GM19193 (cell line): ENCODE measurements around the gene ZSCAN4.

ENCODE experiments used
- POLR2A ChIP-seq: IDR thresholded peaks from 4 replicates; pipeline ENCODE4 v1.6.1; 2011; ENCODE audit not compliant: insufficient read depth, insufficient read length; ENCODE audit errors: extremely low read depth

Gene ZSCAN4

DNA sequence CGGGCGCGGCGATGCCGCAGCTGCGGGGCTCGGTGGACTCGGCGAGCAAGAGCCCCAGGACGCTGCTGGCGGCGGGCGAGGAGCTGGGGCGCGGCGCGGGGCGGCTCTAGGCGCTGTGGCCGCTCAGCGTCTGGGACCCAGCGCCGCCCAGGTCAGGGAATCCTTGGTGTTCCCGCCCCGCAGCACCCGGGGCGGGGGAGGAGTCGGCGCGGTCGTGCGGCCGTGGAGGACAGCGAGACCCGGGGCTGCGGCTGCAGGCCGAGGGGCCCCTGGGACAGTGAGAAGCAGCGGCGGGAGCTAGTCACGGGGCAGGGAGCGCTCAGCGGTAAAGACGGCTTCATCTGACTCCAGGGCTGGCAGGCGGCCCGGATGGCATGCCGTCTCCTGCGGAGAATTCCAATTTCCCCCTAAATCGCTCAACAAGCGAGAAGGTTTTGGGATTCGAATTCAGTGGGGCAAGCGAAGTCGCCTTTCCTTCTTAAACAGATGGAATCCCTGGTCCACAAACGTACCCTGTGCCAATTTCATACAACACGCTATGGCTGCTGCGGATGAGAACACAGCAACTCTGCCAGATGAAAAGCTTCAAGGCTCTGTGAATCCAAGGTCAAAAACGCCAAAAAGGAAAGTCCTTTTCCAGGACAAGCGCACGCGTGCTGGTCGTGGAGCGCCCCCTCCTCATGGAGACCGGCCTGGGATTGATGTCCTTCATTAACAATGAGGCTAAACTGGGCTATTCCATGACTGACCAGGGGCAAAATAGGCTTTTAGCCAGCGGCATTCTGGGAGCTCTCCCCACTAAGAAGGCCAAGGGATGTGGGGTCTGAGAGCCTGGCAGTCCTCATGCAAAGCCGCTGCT lies 4.2 kb upstream of the ZSCAN4 start:
- no peak for TF ChIP-seq POLR2A

GRCh38 chr19:57665261-57665806 lies 3.4 kb upstream of the ZSCAN4 start:
- no peak for TF ChIP-seq POLR2A

DNA sequence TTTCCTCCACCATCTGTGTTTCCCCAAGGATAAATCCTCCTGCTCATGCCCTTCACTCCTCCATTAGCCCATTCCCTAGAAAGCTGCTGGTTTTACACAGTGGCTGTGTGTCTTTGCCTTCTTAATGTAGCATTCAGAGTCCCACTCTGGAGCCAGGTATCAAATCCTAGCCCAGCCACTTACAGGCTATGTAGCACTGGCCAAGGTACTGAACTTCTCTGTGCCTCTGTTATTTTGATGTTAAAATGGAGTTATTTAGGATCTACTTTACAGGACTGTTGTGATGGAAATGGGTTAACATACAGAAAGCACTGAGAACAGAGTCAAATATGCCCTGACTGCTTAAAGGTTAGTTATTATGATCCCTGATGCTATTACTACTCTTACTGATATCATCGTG lies 1.5 kb upstream of the ZSCAN4 start:
- TF ChIP-seq POLR2A, result no peak

DNA sequence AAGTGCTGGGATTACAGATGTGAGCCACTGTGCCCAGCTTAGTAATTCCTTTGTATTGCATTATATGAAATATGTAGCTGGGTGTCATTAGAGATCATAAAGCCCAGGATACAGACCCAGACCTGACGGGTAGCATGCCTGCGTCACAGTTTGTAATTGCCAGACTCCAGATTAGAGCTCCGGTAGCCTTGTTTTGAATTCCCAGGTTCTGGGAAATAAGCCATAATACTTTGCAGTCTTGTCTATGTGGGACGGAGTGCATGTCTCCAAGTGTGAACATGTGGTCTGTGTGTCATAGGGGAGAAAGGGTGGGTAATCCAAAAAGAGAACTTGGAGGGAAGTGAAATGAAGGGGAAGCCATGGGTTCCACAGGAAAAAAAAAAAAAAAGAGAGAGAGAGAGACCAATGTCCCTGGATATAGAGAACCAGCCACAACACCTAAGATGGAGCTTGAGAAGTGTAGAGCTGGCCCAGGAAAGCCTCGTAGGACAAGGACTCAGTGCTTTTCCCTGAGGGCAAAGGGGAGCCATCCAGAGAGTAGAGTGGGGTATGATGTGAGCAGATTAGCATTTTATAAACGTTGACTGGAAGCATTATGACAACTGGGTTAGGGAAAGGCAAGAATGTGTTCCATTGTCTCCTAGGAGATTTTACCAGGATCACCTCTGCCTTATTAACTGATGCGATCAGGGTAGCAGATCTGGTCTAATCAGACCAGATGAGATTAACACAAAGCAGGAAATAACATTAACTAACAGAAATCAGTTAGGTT lies 2.6 kb downstream of the ZSCAN4 start:
- TF ChIP-seq POLR2A, result no peak

DNA sequence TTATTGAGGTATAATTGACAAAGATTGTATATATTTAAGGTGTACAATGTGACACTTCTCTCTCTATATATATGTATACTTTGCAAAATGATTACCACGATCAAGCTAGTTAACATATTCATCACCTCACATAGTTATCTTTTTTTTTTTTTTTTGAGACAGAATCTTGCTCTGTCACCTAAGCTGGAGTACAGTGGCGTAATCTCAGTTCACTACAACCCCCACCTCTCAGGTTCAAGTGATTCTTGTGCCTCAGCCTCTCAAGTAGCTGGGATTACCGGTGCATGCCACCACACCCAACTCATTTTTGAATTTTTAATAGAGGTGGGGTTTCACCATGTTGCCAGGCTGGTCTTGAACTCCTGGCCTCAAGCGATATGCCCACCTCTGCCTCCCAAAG lies 3.7 kb downstream of the ZSCAN4 start:
- no peak for TF ChIP-seq POLR2A

GRCh38 chr19:57675881-57676280 lies 7.1 kb downstream of the ZSCAN4 start:
- no peak for TF ChIP-seq POLR2A

DNA sequence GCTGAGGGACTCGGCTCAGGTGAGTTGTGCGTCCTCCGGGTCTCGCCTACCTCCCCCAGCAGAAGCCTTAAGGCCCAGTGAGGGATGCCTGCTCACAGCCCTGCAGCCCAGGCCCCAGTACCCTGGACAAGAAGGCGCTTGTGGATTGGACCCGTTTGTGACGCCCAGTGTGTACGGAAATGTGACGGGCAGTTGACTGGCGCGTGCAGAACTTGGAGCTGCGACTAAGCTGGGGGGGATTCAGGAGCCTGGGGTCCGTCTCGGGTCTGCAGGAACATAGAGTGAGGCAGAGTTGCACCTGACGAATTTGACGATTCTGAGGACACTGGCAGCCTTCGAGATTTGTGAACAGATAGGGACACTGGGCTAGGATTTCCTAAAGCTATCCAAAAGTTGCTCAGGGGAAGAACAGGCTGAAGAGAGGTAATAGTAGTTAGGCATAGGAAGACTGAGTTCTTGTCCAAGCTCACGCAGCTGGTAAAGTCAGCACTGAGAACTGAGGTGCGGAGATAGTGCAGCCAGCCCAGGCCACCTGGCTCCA lies 13.6 kb downstream of the ZSCAN4 start:
- TF ChIP-seq POLR2A, result no peak

- no peak for TF ChIP-seq POLR2A
These were observed 18.0 kb downstream of the ZSCAN4 start for GRCh38 chr19:57686727-57687126.

DNA sequence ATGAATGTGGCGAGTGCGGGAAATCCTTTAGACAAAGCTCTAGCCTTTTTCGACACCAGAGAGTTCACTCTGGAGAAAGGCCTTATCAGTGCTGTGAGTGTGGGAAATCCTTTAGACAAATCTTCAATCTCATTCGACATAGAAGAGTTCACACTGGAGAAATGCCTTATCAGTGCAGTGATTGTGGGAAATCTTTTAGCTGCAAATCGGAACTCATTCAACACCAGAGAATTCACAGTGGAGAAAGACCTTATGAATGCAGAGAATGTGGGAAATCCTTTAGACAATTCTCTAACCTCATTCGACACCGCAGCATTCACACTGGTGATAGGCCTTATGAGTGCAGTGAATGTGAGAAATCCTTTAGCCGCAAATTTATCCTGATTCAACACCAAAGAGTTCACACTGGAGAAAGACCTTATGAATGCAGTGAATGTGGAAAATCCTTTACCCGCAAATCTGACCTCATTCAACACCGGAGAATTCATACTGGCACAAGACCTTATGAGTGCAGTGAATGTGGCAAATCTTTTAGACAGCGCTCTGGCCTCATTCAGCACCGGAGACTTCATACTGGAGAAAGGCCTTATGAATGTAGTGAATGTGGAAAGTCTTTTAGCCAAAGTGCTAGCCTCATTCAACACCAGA lies 18.8 kb downstream of the ZSCAN4 start:
- TF ChIP-seq POLR2A, result no peak

GRCh38 chr19:57688011-57688763 lies 19.5 kb downstream of the ZSCAN4 start:
- no peak for TF ChIP-seq POLR2A

GRCh38 chr19:57689750-57690149 lies 21.0 kb downstream of the ZSCAN4 start:
- TF ChIP-seq POLR2A, result no peak

DNA sequence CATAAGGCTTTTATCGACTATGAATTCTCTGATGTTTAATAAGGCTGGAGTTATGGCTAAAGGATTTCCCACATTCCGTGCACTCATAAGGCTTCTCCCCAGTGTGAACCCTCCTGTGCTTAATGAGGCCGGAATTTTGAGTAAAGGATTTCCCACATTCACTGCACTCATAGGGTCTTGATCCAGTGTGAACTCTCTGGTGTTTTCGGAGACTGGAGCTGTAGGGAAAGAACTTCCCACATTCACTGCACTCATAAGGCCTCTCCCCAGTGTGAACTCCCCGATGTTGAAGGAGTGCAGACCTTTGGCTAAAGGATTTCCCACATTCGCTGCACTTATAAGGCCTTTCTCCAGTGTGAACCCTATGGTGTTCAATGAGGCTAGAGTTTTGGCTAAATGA lies 32.9 kb downstream of the ZSCAN4 start:
- TF ChIP-seq POLR2A, result no peak

GRCh38 chr19:57706346-57706745 lies 37.6 kb downstream of the ZSCAN4 start:
- no peak for TF ChIP-seq POLR2A

DNA sequence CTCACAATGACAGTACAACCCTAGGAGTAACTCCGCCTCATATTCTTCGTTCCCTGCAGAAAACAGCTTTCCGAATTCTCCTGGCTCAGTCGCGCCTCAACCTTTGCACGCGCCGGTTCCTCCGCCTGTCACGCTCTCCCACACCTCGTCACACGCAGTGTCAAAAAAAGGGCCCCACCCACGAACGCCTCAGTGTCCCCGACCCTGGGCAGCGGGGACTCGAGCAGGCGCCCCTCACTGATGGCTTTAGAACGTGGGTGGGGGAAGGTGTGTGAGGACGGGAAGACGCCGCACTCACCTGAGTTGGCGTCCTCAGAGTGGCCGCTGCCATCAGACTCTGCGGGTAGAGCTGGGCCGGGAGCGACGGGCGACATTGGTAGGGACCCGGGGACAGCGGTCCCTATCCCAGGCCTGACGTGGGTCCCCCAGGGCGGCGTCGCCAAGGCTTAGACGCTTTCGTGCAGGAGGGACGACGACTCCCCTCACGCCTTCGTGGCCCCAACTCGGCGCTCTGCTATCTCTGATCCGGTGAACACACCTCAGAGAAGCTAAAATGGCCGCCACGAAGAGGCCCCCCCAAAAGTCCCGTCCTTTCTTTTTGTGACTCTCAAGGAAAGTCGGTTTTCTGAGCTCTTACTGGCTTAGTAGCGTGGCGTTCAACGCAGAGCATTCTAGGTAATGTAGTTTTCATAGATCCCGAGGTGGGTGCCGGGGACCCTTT lies 40.1 kb downstream of the ZSCAN4 start, which contains the start of gene ZNF154:
Gene ZNF154, minus strand, starts transcription at position 564 of the 721 bp plus-strand sequence. Its CDS starts 233 bp downstream, at position 331.
- TF ChIP-seq POLR2A, result no peak
